Left lung (tissue), 10 donors: Measurements from ENCODE around the gene BRINP2. TPM values are rescaled to one million over a fixed set of nuclear protein-coding genes. Genes with fewer than 3 reads are reported as not detected.
A peak's percentile ranks its signal among the peaks of the same experiment; 100 is the strongest.
"Not testable (repeated sequence)": the region's sequence is repeated elsewhere in the genome, so short reads cannot be mapped to it uniquely, and the experiment has no call there.

Source experiments
- ATAC-seq: fragments of 200-7000 bp; cut with Tn5 transposase; one replicate; pipeline ENCODE4 v1.9.1; 2020; ENCODE audit warnings: moderate library complexity
- DNase-seq, 4 donors: peaks; one replicate each; pipeline ENCODE4 v3.0.0-alpha.2; 2013 to 2020
- H3K27ac ChIP-seq, 2 donors: fragments of 200-600 bp; sonication (generic) in 1 of 2; one replicate each; pipeline versions ENCODE4 v1.5.0 to v1.8.0; 2020 to 2021
- H3K27me3 ChIP-seq, 2 donors: fragments of 200-600 bp; sonication (generic) in 1 of 2; one replicate each; pipeline versions ENCODE4 v1.5.0 to v1.8.0; 2020 to 2021
- H3K36me3 ChIP-seq, 2 donors: fragments of 200-600 bp; sonication (generic) in 1 of 2; one replicate each; pipeline versions ENCODE4 v1.5.0 to v1.8.0; 2020 to 2021
- H3K4me1 ChIP-seq, 2 donors: fragments of 200-600 bp; one replicate each; pipeline ENCODE4 v1.8.0; 2021
- H3K4me3 ChIP-seq, 2 donors: fragments of 200-600 bp; sonication (generic) in 1 of 2; one replicate each; pipeline versions ENCODE4 v1.5.0 to v1.8.0; 2020 to 2021; ENCODE audit warnings: mild to moderate bottlenecking in 1 of 2
- H3K9me3 ChIP-seq, 2 donors: fragments of 200-600 bp; sonication (generic) in 1 of 2; one replicate each; pipeline versions ENCODE4 v1.5.0 to v1.8.0; 2020 to 2021
- intact Hi-C, 2 donors: fragments of 100-400 bp; cut with DNase I; formaldehyde crosslinking; loops; one replicate each; pipeline versions ENCODE4 v1.11.2 to v1.14.2; 2022
- polyA plus RNA-seq, 6 donors: library from polyadenylated mRNA; unstranded; fragments of 120-200 nt; gene quantifications; one replicate each; pipeline ENCODE4 v1.2.1, GENCODE V29; 2013; ENCODE audit not compliant: insufficient read length in 6 of 6
- total RNA-seq, 2 donors: library from RNA; stranded (reverse); fragmentation: NEBNext Ultra II Directional; extraction: Animal tissue kit (Norgen Biotek cat#: 25700); gene quantifications; one replicate each; pipeline ENCODE4 v1.2.1, GENCODE V29; 2021
- TF ChIP-seq, protein P1 (sequence below), 2 donors: fragments of 200-600 bp; sonication (generic) in 1 of 2; IDR thresholded peaks; one replicate each; pipeline versions ENCODE4 v1.5.0 to v1.8.0; 2021; ENCODE audit warnings: antibody characterized with exemption in 2 of 2
- donor health status: DM: no; HTN: yes; CAD: no.
- donor health status: DM: no; HTN: no; CAD: no.

BRINP2 gene
- total and polyA plus RNA-seq, 8 donors, result 0.08 to 1.5 (median 0.78) TPM; not detected in 1

DNA sequence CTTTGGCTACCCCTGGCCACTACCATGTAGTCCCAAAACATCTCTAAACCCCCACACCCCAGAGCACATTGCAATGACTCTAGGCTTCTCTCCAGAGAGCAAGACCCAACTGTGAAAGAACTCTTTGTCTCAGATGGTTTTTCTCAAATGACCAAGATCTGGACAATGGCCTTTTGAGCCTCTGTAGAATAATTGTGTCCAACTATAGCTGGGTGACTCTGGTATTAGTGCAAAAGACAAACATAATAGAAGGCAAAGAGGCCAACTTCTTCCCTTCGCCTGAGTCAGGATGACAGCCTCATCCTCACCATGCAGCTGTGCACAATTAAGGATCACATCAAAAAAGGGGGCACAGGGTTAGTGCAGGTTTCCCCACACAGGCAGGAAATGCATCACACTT lies 139.6 kb downstream of the BRINP2 start:
- no peaks in the 10 kb centered on the region for H3K9me3 ChIP-seq
- H3K4me3 ChIP-seq, result no peak overlapping the region
- intact Hi-C loops, result no loop called here
- ATAC-seq, result no peak
- no peaks in the 10 kb centered on the region for H3K36me3 ChIP-seq
- TF ChIP-seq, protein P1, sequence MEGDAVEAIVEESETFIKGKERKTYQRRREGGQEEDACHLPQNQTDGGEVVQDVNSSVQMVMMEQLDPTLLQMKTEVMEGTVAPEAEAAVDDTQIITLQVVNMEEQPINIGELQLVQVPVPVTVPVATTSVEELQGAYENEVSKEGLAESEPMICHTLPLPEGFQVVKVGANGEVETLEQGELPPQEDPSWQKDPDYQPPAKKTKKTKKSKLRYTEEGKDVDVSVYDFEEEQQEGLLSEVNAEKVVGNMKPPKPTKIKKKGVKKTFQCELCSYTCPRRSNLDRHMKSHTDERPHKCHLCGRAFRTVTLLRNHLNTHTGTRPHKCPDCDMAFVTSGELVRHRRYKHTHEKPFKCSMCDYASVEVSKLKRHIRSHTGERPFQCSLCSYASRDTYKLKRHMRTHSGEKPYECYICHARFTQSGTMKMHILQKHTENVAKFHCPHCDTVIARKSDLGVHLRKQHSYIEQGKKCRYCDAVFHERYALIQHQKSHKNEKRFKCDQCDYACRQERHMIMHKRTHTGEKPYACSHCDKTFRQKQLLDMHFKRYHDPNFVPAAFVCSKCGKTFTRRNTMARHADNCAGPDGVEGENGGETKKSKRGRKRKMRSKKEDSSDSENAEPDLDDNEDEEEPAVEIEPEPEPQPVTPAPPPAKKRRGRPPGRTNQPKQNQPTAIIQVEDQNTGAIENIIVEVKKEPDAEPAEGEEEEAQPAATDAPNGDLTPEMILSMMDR (IDR thresholded peaks at IDR 0.05), result no peak
- H3K27me3 ChIP-seq, result no peaks in the 10 kb centered on the region
- H3K27ac ChIP-seq, result no peak overlapping the region
- no peaks in the 10 kb centered on the region for H3K4me1 ChIP-seq
- DNase-seq, result no peak

- TF ChIP-seq, protein P1 (IDR thresholded peaks at IDR 0.05), result no peak
- Histone ChIP-seq H3K27ac (no peak overlapping the region), H3K27me3 (no peaks in the 10 kb centered on the region), H3K4me3 (no peak overlapping the region), H3K9me3 (no peaks in the 10 kb centered on the region), H3K36me3 (no peaks in the 10 kb centered on the region), H3K4me1 (no peaks in the 10 kb centered on the region)
- ATAC-seq, result no peak
- no peak for DNase-seq
- intact Hi-C loops, result no loop called here
Measured at GRCh38 chr1:177311111-177311510, 140.4 kb downstream of the BRINP2 start.

GRCh38 chr1:177311586-177311985 lies 140.8 kb downstream of the BRINP2 start:
- Histone ChIP-seq H3K4me1 (no peaks in the 10 kb centered on the region), H3K4me3 (no peak overlapping the region), H3K27me3 (no peaks in the 10 kb centered on the region), H3K27ac (no peak overlapping the region), H3K9me3 (no peaks in the 10 kb centered on the region), H3K36me3 (no peaks in the 10 kb centered on the region)
- ATAC-seq (no peak), DNase-seq (no peak)
- intact Hi-C loops, result no loop called here
- TF ChIP-seq, protein P1 (IDR thresholded peaks at IDR 0.05), result no peak

GRCh38 chr1:177315261-177315660 lies 144.5 kb downstream of the BRINP2 start:
- Histone ChIP-seq H3K36me3 (no peaks in the 10 kb centered on the region), H3K27me3 (no peaks in the 10 kb centered on the region), H3K27ac (no peak overlapping the region), H3K9me3 (peaks cover 0 to 3% of the 10 kb centered on the region in 2 donors), H3K4me3 (no peak overlapping the region), H3K4me1 (no peaks in the 10 kb centered on the region)
- no peak for DNase-seq
- TF ChIP-seq, protein P1 (IDR thresholded peaks at IDR 0.05), result no peak
- no peak for ATAC-seq
- intact Hi-C loops, result no loop called here

- Histone ChIP-seq H3K27ac (no peak overlapping the region), H3K9me3 (peaks cover 0 to 3% of the 10 kb centered on the region in 2 donors), H3K4me1 (no peaks in the 10 kb centered on the region), H3K36me3 (no peaks in the 10 kb centered on the region), H3K4me3 (no peak overlapping the region), H3K27me3 (no peaks in the 10 kb centered on the region)
- ATAC-seq (no peak), DNase-seq (peak in 2 of 4 donors; percentile 14 to 25)
- TF ChIP-seq, protein P1 (IDR thresholded peaks at IDR 0.05), result no peak
- intact Hi-C loops, result no loop called here
Measured at GRCh38 chr1:177315761-177316160, 145.0 kb downstream of the BRINP2 start.

DNA sequence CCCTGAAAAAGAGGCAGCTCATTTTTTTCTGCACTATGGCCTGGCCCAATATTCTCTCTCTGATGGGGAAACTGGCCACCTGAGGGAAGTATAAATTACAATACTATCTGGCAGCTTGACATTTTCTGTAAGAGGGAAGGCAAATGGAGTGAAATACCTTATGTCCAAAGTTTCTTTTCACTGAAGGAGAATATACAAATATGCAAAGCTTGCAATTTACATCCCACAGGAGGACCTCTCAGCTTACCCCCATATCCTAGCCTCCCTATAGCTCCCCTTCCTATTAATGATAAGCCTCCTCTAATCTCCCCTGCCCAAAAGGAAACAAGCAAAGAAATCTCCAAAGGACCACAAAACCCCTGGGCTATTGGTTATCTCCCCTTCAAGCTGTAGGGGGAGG lies 150.7 kb downstream of the BRINP2 start:
- ATAC-seq, H3K9me3 ChIP-seq, H3K4me1 ChIP-seq, DNase-seq, H3K27me3 ChIP-seq, H3K27ac ChIP-seq, intact Hi-C loops, H3K4me3 ChIP-seq, H3K36me3 ChIP-seq: not testable (repeated sequence)
